ENCODE measurements around the gene ITGA5.

Gene ITGA5

DNA sequence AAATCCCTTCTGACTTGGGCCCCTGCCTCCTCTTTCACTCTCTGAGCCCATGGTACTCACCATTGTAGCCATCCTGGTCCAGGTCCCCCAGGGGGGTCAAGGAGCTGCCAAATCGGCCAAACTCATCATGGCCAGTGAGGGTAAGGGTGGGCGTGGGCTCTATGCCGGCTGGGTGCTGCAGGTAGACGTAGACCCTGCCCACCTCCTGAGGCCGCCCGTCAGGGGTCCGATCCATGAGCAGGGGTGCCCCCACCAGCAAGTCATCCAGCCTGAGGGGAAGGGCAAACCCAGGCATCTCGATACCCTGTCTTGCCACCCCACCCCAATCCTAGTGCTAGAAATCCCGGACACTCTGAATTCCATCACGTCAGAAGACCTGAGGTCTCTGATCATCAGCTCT, 14.0 kb downstream of the ITGA5 start:
- no peaks in the 10 kb centered on the region for H3K27me3 ChIP-seq (ENCODE audit: control insufficient read depth, insufficient read depth, low read length)
- H3K4me1 ChIP-seq (ENCODE audit: control insufficient read depth, low read depth, low read length): no peaks in the 10 kb centered on the region
- H3K36me3 ChIP-seq (ENCODE audit: control insufficient read depth, low read depth, low read length): peaks cover 25% of the 10 kb centered on the region
- no peak overlapping the region for H3K9ac ChIP-seq (ENCODE audit: low read length)
- H3K9me3 ChIP-seq (ENCODE audit: control insufficient read depth, low read depth, low read length): no peaks in the 10 kb centered on the region
- H3K27ac ChIP-seq (ENCODE audit: low read length): no peak overlapping the region
- no peak overlapping the region for H3K4me3 ChIP-seq (ENCODE audit: low read length)

DNA sequence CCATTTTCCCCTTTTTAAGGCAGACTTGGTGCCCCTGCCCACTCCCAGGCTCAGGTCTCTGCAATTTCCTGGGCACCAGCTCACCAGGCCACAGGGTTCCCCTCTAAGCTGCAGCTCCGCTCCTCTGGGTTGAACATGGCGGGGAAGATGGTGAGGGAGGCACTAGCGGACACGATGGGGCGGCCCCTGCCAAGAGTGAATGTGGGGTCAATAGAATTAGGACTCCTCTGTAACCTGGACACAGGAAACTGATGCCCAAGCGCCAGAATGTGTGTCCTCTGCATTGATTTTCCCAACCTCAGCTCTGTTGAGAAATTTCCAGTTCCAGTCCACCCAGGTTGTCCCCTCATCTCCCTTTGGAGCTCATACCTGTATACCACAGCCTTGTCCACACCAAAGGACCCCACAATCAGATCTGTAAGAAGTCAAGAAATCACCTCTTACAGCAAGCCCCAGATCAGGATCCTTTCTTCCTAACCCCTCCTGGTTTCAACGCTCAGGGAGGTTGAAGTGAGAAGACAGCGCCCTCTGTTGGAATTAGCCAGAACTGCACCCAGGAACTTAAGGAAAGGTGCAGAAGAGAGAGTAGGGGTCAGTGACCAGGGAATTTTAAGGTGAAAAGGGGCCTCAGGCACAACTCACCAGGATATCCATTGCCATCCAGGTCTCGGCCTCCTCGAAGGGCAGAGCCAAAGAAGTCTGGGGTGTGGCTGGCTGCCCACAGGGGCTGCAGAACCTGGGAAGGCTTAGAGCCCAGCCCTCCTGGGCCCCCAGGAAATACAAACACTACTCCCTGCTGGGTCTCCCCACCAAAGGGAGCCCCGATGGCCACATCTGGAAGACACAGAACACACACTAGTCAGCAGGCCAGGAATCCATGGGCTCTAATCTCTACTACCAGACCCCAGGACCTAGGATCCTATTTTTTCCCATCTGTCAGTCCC, 14.7 kb downstream of the ITGA5 start:
- H3K27ac ChIP-seq (ENCODE audit: low read length): no peak overlapping the region
- no peaks in the 10 kb centered on the region for H3K9me3 ChIP-seq (ENCODE audit: control insufficient read depth, low read depth, low read length)
- no peak overlapping the region for H3K9ac ChIP-seq (ENCODE audit: low read length)
- H3K36me3 ChIP-seq (ENCODE audit: control insufficient read depth, low read depth, low read length): peaks cover 26% of the 10 kb centered on the region
- no peak overlapping the region for H3K4me3 ChIP-seq (ENCODE audit: low read length)
- H3K4me1 ChIP-seq (ENCODE audit: control insufficient read depth, low read depth, low read length): no peaks in the 10 kb centered on the region
- no peaks in the 10 kb centered on the region for H3K27me3 ChIP-seq (ENCODE audit: control insufficient read depth, insufficient read depth, low read length)

DNA sequence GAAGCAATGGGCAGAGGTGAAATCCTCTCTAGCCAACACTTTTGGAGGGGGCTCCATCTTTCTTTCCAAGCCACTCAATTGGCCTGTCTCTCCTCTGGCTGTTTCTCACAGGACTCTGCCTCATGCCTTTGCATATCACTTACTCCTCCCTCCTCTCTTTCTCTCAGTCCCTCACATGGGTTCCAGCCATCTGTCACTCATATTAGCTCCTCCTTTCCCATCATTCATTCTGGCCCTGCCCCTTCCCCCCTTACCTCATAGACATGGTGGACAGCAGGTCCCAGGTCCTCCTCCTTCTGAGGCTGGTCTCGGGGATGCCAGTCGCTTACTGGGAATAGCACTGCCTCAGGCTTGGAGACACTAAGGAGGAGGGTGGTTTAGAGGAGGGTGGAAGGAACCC, 17.9 kb downstream of the ITGA5 start:
- no peaks in the 10 kb centered on the region for H3K27me3 ChIP-seq (ENCODE audit: control insufficient read depth, insufficient read depth, low read length)
- no peak overlapping the region for H3K4me3 ChIP-seq (ENCODE audit: low read length)
- H3K9me3 ChIP-seq (ENCODE audit: control insufficient read depth, low read depth, low read length): no peaks in the 10 kb centered on the region
- no peak overlapping the region for H3K27ac ChIP-seq (ENCODE audit: low read length)
- no peaks in the 10 kb centered on the region for H3K4me1 ChIP-seq (ENCODE audit: control insufficient read depth, low read depth, low read length)
- H3K36me3 ChIP-seq (ENCODE audit: control insufficient read depth, low read depth, low read length): peaks cover 17% of the 10 kb centered on the region
- H3K9ac ChIP-seq (ENCODE audit: low read length): no peak overlapping the region

DNA sequence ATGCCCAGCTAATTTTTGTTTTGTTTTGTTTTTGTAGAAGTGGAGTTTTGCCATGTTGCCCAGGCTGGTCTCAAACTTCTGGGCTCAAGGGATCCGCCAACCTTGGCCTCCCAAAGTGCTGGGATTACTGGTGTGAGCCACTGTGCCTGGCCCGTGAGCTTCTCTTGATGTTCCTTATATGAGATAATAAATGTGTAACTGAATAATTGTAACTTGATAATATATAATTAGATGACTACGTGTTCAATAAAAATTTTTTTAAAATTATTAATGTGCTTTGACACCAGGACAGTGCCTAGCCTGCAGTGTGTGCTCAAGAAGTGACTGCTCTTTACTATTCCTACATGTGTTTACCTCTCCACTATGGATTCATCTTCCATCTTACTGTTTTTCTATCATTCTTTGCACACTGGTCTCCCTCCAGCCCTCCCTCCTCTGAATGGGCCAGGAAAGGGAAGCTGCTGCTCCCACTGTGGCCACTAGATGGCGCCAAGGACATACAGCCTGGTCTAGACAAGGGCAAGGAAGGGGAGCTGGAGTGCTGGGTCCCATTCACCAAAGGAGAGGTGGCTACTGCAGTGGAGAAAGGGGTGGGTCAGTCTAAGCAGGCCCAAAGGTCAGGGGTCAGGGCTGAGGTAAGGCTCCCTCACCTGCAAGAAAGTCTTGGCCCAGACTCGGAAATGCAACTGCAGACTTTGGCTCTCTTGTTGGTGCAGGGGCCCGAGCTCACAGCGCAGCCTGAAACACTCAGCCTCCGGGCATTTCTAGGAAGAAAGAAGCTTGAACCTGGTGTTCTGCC, 19.9 kb downstream of the ITGA5 start:
- H3K9ac ChIP-seq (ENCODE audit: low read length): no peak overlapping the region
- H3K4me3 ChIP-seq (ENCODE audit: low read length): no peak overlapping the region
- H3K4me1 ChIP-seq (ENCODE audit: control insufficient read depth, low read depth, low read length): no peaks in the 10 kb centered on the region
- H3K27me3 ChIP-seq (ENCODE audit: control insufficient read depth, insufficient read depth, low read length): no peaks in the 10 kb centered on the region
- H3K9me3 ChIP-seq (ENCODE audit: control insufficient read depth, low read depth, low read length): no peaks in the 10 kb centered on the region
- peaks cover 17% of the 10 kb centered on the region for H3K36me3 ChIP-seq (ENCODE audit: control insufficient read depth, low read depth, low read length)
- no peak overlapping the region for H3K27ac ChIP-seq (ENCODE audit: low read length)

DNA sequence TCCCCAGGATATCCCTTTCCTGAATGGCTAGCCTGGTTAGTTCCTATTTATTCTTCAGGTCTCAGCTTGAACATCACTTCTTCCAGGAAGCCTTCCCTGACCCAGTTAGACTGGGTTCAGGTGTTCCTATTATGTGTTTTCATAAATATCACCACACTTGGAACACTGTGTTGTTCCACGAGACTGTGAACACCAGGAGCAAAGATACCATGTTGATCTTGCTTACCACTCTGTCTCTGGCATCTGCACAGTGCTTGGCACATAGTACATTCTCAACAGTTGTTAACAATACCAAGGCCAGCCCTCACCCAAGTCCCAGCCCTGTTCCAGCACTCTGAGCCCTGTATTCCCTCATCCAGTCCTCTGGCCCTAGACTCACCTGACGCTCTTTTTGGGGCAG, 20.8 kb downstream of the ITGA5 start:
- H3K36me3 ChIP-seq (ENCODE audit: control insufficient read depth, low read depth, low read length): peaks cover 17% of the 10 kb centered on the region
- H3K9ac ChIP-seq (ENCODE audit: low read length): no peak overlapping the region

DNA sequence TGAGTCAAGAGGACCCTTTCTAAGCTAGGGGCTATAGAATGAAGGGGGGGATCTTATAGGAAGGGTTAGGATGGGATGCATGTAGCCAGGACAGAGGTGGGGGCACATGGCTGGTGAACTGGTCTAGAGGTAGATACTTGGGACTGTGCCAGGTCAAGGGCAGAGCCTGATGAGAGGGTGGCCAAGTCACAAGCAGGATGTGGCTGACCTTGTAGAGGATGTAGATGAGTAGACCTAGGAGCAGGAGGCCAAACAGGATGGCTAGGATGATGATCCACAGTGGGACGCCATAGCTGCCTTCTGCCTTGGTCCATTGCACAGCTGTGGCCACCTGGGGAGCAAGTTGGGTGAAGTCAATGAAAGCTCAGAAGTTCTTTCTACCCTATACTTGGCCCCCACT, 21.9 kb downstream of the ITGA5 start:
- Histone ChIP-seq H3K9ac (ENCODE audit: low read length) (no peak overlapping the region), H3K4me3 (ENCODE audit: low read length) (no peak overlapping the region), H3K4me1 (ENCODE audit: control insufficient read depth, low read depth, low read length) (peaks cover 15% of the 10 kb centered on the region), H3K27me3 (ENCODE audit: control insufficient read depth, insufficient read depth, low read length) (peaks cover 6% of the 10 kb centered on the region), H3K36me3 (ENCODE audit: control insufficient read depth, low read depth, low read length) (peaks cover 12% of the 10 kb centered on the region), H3K9me3 (ENCODE audit: control insufficient read depth, low read depth, low read length) (no peaks in the 10 kb centered on the region), H3K27ac (ENCODE audit: low read length) (no peak overlapping the region)

More for the DNA sequence above, 20.8 kb downstream of the ITGA5 start:
- Histone ChIP-seq H3K27me3 (ENCODE audit: control insufficient read depth, insufficient read depth, low read length) (no peaks in the 10 kb centered on the region), H3K4me3 (ENCODE audit: low read length) (no peak overlapping the region), H3K4me1 (ENCODE audit: control insufficient read depth, low read depth, low read length) (peaks cover 10% of the 10 kb centered on the region), H3K27ac (ENCODE audit: low read length) (no peak overlapping the region), H3K9me3 (ENCODE audit: control insufficient read depth, low read depth, low read length) (no peaks in the 10 kb centered on the region)

DNA sequence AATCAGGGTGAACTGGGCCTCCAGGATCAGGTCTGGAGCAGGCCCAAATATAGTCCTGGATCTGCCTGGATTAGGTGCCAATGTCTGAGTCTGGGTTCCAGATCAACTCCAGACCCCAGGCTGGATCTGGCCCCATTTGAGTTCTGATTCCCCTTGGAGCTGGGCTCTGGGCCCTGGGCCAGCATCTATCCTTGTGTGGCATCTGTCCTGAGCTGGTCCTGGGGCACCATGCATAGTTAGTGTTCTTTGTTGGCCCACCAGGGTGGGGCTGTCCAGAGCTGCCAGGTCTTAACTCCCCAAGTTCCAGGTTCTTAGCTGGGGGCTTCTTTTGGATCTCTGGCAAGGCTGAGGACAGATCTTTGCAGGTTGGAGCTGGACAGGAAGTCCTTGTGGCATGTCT, 23.5 kb downstream of the ITGA5 start:
- H3K27ac ChIP-seq (ENCODE audit: low read length): no peak overlapping the region

DNA sequence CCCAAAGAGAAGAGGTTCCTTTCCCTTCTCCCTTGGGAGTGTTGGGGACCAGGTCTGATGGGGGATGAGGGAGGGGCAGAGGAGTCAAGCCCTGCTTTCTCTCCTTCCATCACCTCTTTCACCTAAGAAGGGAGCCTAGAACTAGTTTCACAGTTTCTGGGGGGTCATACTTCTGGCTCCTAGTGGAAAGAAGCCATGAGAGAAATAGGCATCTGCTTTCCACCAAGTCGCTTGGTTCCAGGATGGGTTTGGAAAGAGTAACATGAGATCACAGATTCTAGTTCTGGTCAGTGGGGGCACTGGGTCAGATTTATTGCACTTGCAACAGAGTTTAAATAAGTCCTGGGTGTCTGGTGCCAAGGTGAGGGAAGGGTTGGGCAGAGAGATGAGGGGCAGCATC, 24.1 kb downstream of the ITGA5 start:
- Histone ChIP-seq H3K4me3 (ENCODE audit: low read length) (no peak overlapping the region), H3K4me1 (ENCODE audit: control insufficient read depth, low read depth, low read length) (peaks cover 22% of the 10 kb centered on the region), H3K9ac (ENCODE audit: low read length) (no peak overlapping the region), H3K9me3 (ENCODE audit: control insufficient read depth, low read depth, low read length) (no peaks in the 10 kb centered on the region), H3K36me3 (ENCODE audit: control insufficient read depth, low read depth, low read length) (no peaks in the 10 kb centered on the region), H3K27ac (ENCODE audit: low read length) (no peak overlapping the region), H3K27me3 (ENCODE audit: control insufficient read depth, insufficient read depth, low read length) (peaks cover 10% of the 10 kb centered on the region)

More for the DNA sequence above, 23.5 kb downstream of the ITGA5 start:
- H3K36me3 ChIP-seq (ENCODE audit: control insufficient read depth, low read depth, low read length): peaks cover 4% of the 10 kb centered on the region
- no peak overlapping the region for H3K4me3 ChIP-seq (ENCODE audit: low read length)
- peaks cover 18% of the 10 kb centered on the region for H3K4me1 ChIP-seq (ENCODE audit: control insufficient read depth, low read depth, low read length)
- no peak overlapping the region for H3K9ac ChIP-seq (ENCODE audit: low read length)
- no peaks in the 10 kb centered on the region for H3K9me3 ChIP-seq (ENCODE audit: control insufficient read depth, low read depth, low read length)
- H3K27me3 ChIP-seq (ENCODE audit: control insufficient read depth, insufficient read depth, low read length): peaks cover 10% of the 10 kb centered on the region

DNA sequence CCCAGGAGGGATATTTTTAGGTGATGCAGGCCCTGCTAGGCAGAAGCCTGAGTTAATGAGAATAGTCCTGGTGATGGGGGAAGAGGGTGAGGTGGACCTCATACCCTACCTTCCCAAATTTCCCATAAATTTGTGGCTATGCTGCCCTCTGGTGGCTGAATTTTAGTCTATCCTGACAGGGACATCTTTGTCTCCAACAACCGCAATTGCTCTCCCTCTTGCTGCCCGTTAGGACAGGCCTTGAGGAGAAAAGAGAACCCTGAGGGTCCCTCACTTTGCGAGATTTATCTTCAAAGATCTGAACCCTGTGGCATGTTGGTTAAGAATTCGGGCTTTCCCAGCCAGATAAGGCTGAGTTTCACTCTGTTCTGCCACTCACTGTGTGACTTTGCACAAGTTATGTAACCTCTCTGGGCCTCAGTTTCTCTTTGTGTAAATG, 24.8 kb downstream of the ITGA5 start:
- no peak overlapping the region for H3K9ac ChIP-seq (ENCODE audit: low read length)
- H3K27me3 ChIP-seq (ENCODE audit: control insufficient read depth, insufficient read depth, low read length): peaks cover 10% of the 10 kb centered on the region
- no peak overlapping the region for H3K27ac ChIP-seq (ENCODE audit: low read length)
- no peaks in the 10 kb centered on the region for H3K36me3 ChIP-seq (ENCODE audit: control insufficient read depth, low read depth, low read length)
- H3K9me3 ChIP-seq (ENCODE audit: control insufficient read depth, low read depth, low read length): no peaks in the 10 kb centered on the region
- peaks cover 29% of the 10 kb centered on the region for H3K4me1 ChIP-seq (ENCODE audit: control insufficient read depth, low read depth, low read length)
- no peak overlapping the region for H3K4me3 ChIP-seq (ENCODE audit: low read length)

DNA sequence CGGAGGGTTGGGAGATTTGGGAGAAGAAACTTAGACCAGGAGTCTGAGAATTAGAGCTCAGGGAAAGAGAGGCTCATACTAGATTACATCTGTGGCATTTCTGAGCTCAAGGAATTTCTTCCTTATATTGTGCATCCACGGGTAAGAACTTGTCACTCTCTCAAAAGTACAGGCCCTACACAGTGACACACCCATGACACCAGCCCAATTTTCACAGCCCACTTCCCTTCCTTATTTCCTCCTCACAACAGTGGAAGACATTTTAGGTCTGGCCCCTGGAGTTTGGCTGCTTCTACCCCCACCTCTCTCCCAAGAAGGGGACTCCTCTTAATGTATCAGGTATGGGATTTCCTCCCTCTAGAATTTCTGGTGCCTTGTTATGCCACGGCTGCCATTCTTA, 25.3 kb downstream of the ITGA5 start:
- Histone ChIP-seq H3K9me3 (ENCODE audit: control insufficient read depth, low read depth, low read length) (no peaks in the 10 kb centered on the region), H3K4me3 (ENCODE audit: low read length) (no peak overlapping the region), H3K27me3 (ENCODE audit: control insufficient read depth, insufficient read depth, low read length) (peaks cover 10% of the 10 kb centered on the region), H3K4me1 (ENCODE audit: control insufficient read depth, low read depth, low read length) (peaks cover 34% of the 10 kb centered on the region), H3K9ac (ENCODE audit: low read length) (no peak overlapping the region), H3K27ac (ENCODE audit: low read length) (no peak overlapping the region), H3K36me3 (ENCODE audit: control insufficient read depth, low read depth, low read length) (no peaks in the 10 kb centered on the region)

DNA sequence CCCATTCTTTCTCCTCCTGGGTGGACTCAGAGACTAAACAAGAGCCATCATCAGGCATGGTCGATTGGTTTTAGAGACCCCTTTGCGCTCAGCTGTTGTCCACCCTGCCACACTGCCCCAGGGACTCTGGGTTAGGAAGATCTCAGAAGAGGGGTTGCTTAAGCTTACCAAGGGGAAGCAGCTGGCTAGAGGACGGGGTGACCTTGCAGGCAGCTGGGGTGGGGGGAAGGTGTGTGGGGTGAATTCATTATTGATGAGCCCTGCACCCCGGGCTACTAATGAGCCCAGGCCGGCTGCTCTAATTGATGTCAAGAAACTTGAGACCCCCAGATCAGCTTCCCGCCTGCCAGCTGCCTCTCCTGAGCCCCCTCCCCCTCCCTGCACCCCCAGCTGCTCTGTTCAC, 25.9 kb downstream of the ITGA5 start:
- no peaks in the 10 kb centered on the region for H3K9me3 ChIP-seq (ENCODE audit: control insufficient read depth, low read depth, low read length)
- peaks cover 40% of the 10 kb centered on the region for H3K4me1 ChIP-seq (ENCODE audit: control insufficient read depth, low read depth, low read length)
- H3K9ac ChIP-seq (ENCODE audit: low read length): no peak overlapping the region
- H3K36me3 ChIP-seq (ENCODE audit: control insufficient read depth, low read depth, low read length): no peaks in the 10 kb centered on the region
- H3K27ac ChIP-seq (ENCODE audit: low read length): no peak overlapping the region
- no peak overlapping the region for H3K4me3 ChIP-seq (ENCODE audit: low read length)
- H3K27me3 ChIP-seq (ENCODE audit: control insufficient read depth, insufficient read depth, low read length): peaks cover 10% of the 10 kb centered on the region

All from iPS-18a (cell line).